WTC11 (cell line): ENCODE results near the gene ZNF608. TPM values are rescaled to one million over a fixed set of nuclear protein-coding genes. Genes with fewer than 3 reads are reported as not detected.

ENCODE experiments used
- ATAC-seq: fragments of 200-7000 bp; cut with Tn5 transposase; 2 replicates; pipeline ENCODE4 v1.10.0; 2021; ENCODE audit warnings: mild to moderate bottlenecking, moderate library complexity
- CTCF ChIA-PET: fragments of 300-600 bp; sonication (Branson Sonifier 250); formaldehyde crosslinking; loops from one replicate; lab custom pipeline; 2021; ENCODE audit warnings: antibody characterized with exemption; lab: Charles Lee
- POLR2A ChIA-PET: fragments of 350-600 bp; sonication (Branson Sonifier 250); formaldehyde crosslinking; loops from one replicate; lab custom pipeline; 2021; ENCODE audit warnings: antibody characterized with exemption; lab: Charles Lee
- DNase-seq: peaks from one replicate; pipeline ENCODE4 v3.0.0; 2021; ENCODE audit warnings: low spot score
- H3K27ac Mint-ChIP-seq: 2 replicates; pipeline ENCODE4 v1.8.0; 2021; ENCODE audit warnings: mixed read lengths
- H3K27me3 Mint-ChIP-seq: 2 replicates; pipeline ENCODE4 v1.8.0; 2021; ENCODE audit warnings: low read depth, mild to moderate bottlenecking, moderate library complexity, mixed read lengths
- H3K36me3 Mint-ChIP-seq: 2 replicates; pipeline ENCODE4 v1.8.0; 2021; ENCODE audit warnings: mixed read lengths
- H3K4me1 Mint-ChIP-seq: 2 replicates; pipeline ENCODE4 v1.8.0; 2022; ENCODE audit warnings: mixed read lengths
- H3K4me3 Mint-ChIP-seq: 2 replicates; pipeline ENCODE4 v1.8.0; 2021; ENCODE audit warnings: mild to moderate bottlenecking, moderate library complexity, mixed read lengths
- H3K9me3 Mint-ChIP-seq: 2 replicates; pipeline ENCODE4 v1.8.0; 2021; ENCODE audit warnings: mixed read lengths
- CREB1 ChIP-seq: sonication (generic); formaldehyde crosslinking; IDR thresholded peaks from 2 replicates; pipeline ENCODE4 v1.8.0; 2023; ENCODE audit warnings: mild to moderate bottlenecking, missing genetic modification reagents
- E2F4 ChIP-seq: sonication (generic); formaldehyde crosslinking; IDR thresholded peaks from 2 replicates; pipeline ENCODE4 v1.8.1; 2022; ENCODE audit warnings: low read depth, mild to moderate bottlenecking, moderate library complexity, missing genetic modification reagents, borderline replicate concordance
- ELF4 ChIP-seq: sonication (generic); formaldehyde crosslinking; IDR thresholded peaks from 2 replicates; pipeline ENCODE4 v1.8.1; 2022; ENCODE audit warnings: low read depth, mild to moderate bottlenecking, moderate library complexity, missing genetic modification reagents
- GTF2I ChIP-seq: fragments of 250-450 bp; sonication (Bioruptor Pico); conservative IDR thresholded peaks from 2 replicates; pipeline ENCODE4 v1.4.0; 2021; ENCODE audit warnings: mild to moderate bottlenecking
- KAT7 ChIP-seq: sonication (generic); formaldehyde crosslinking; IDR thresholded peaks from 2 replicates; pipeline ENCODE4 v1.8.1; 2023; ENCODE audit warnings: missing genetic modification reagents, mild to moderate bottlenecking, borderline replicate concordance
- MLX ChIP-seq: sonication (generic); formaldehyde crosslinking; IDR thresholded peaks from 2 replicates; pipeline ENCODE4 v1.8.1; 2023; ENCODE audit warnings: mild to moderate bottlenecking, missing genetic modification reagents, moderate library complexity
- MYBL2 ChIP-seq: sonication (generic); formaldehyde crosslinking; IDR thresholded peaks from 2 replicates; pipeline ENCODE4 v1.8.1; 2023; ENCODE audit warnings: mild to moderate bottlenecking, moderate library complexity, missing genetic modification reagents
- NFATC4 ChIP-seq: fragments of 250-450 bp; sonication (Bioruptor Pico); IDR thresholded peaks from 2 replicates; pipeline ENCODE4 v1.9.0; 2021; ENCODE audit warnings: mild to moderate bottlenecking
- NFE2L1 ChIP-seq: sonication (generic); formaldehyde crosslinking; IDR thresholded peaks from 2 replicates; pipeline ENCODE4 v1.8.1; 2023; ENCODE audit warnings: missing genetic modification reagents
- NR1H2 ChIP-seq: sonication (generic); formaldehyde crosslinking; IDR thresholded peaks from 2 replicates; pipeline ENCODE4 v1.9.0; 2021; ENCODE audit warnings: mild to moderate bottlenecking, moderate library complexity, missing genetic modification reagents
- TP53 ChIP-seq: sonication (generic); formaldehyde crosslinking; IDR thresholded peaks from 2 replicates; pipeline ENCODE4 v1.8.1; 2023; ENCODE audit warnings: mild to moderate bottlenecking, missing genetic modification reagents
- ZBTB43 ChIP-seq: sonication (generic); formaldehyde crosslinking; IDR thresholded peaks from 2 replicates; pipeline ENCODE4 v1.8.1; 2023; ENCODE audit warnings: mild to moderate bottlenecking, missing genetic modification reagents
- ZNF232 ChIP-seq: sonication (generic); formaldehyde crosslinking; IDR thresholded peaks from 2 replicates; pipeline ENCODE4 v1.8.0; 2022; ENCODE audit warnings: mild to moderate bottlenecking, missing genetic modification reagents
- ZNF317 ChIP-seq: sonication (generic); formaldehyde crosslinking; IDR thresholded peaks from 2 replicates; pipeline ENCODE4 v1.8.1; 2023; ENCODE audit warnings: low read depth, mild to moderate bottlenecking, moderate library complexity, missing genetic modification reagents, borderline replicate concordance
- ZNF423 ChIP-seq: fragments of 250-450 bp; sonication (Bioruptor Pico); IDR thresholded peaks from 2 replicates; pipeline ENCODE4 v2.1.2; 2022; ENCODE audit warnings: mild to moderate bottlenecking, moderate library complexity
- total RNA-seq: library from RNA; stranded (reverse); gene quantifications from 3 replicates; pipeline ENCODE4 v1.2.3, GENCODE V29; 2021
- TF ChIP-seq, protein P1 (sequence below): sonication (generic); formaldehyde crosslinking; IDR thresholded peaks from 2 replicates; pipeline ENCODE4 v1.8.0; 2023; ENCODE audit warnings: missing genetic modification reagents, mild to moderate bottlenecking, borderline replicate concordance
- TF ChIP-seq, protein P2 (sequence below): sonication (generic); formaldehyde crosslinking; IDR thresholded peaks from 2 replicates; pipeline ENCODE4 v1.8.1; 2022; ENCODE audit warnings: mild to moderate bottlenecking, moderate library complexity, missing genetic modification reagents

ZNF608 gene
- total RNA-seq, 1 experiment from 2014 or later: 40.6 TPM

DNA sequence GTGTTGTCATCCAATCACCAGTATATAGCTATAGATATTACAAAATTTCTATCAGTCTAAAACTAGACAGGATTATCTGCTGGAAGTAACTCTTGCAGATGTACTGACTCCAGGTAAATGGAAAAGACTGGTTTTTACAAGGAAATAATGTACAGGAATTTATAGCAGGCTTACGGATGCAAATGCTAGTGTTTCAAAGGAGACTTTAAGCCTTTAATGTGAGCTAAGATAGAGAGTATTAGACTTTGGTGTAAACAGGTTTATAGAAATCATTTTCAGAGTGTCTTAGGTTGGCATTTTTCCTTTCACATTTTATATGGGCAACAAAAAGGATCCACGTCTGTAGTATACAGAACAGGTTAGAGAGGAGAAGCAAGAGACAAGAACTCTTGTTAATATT, 16.1 kb downstream of the ZNF608 start:
- TF ChIP-seq MLX (no peak), NFATC4 (no peak), NFE2L1 (CRISPR knock-in tag) (no peak), ZBTB43 (CRISPR knock-in tag) (no peak), NR1H2 (no peak), GTF2I (CRISPR knock-in tag) (no peak), ELF4 (CRISPR knock-in tag) (no peak)
- TF ChIP-seq, protein P1, sequence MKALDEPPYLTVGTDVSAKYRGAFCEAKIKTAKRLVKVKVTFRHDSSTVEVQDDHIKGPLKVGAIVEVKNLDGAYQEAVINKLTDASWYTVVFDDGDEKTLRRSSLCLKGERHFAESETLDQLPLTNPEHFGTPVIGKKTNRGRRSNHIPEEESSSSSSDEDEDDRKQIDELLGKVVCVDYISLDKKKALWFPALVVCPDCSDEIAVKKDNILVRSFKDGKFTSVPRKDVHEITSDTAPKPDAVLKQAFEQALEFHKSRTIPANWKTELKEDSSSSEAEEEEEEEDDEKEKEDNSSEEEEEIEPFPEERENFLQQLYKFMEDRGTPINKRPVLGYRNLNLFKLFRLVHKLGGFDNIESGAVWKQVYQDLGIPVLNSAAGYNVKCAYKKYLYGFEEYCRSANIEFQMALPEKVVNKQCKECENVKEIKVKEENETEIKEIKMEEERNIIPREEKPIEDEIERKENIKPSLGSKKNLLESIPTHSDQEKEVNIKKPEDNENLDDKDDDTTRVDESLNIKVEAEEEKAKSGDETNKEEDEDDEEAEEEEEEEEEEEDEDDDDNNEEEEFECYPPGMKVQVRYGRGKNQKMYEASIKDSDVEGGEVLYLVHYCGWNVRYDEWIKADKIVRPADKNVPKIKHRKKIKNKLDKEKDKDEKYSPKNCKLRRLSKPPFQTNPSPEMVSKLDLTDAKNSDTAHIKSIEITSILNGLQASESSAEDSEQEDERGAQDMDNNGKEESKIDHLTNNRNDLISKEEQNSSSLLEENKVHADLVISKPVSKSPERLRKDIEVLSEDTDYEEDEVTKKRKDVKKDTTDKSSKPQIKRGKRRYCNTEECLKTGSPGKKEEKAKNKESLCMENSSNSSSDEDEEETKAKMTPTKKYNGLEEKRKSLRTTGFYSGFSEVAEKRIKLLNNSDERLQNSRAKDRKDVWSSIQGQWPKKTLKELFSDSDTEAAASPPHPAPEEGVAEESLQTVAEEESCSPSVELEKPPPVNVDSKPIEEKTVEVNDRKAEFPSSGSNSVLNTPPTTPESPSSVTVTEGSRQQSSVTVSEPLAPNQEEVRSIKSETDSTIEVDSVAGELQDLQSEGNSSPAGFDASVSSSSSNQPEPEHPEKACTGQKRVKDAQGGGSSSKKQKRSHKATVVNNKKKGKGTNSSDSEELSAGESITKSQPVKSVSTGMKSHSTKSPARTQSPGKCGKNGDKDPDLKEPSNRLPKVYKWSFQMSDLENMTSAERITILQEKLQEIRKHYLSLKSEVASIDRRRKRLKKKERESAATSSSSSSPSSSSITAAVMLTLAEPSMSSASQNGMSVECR: no peak
- POLR2A ChIA-PET: no interaction called here
- no peak for DNase-seq
- no peak for ATAC-seq
- H3K27ac Mint-ChIP-seq: peak overlapping the region; percentile 34; the same call in 1 of the 2 replicates
- no peaks in the 10 kb centered on the region for H3K9me3 Mint-ChIP-seq
- H3K27me3 Mint-ChIP-seq: no peaks in the 10 kb centered on the region
- H3K36me3 Mint-ChIP-seq: peaks cover 6% of the 10 kb centered on the region; the same call in 1 of the 2 replicates
- peaks cover 40% of the 10 kb centered on the region for H3K4me1 Mint-ChIP-seq
- no peak overlapping the region for H3K4me3 Mint-ChIP-seq
- CTCF ChIA-PET: interaction anchor here (1.2 kb wide), 1 partner anchor 9 kb away, joined by 4 read pairs; no protein-coding TSS in a partner anchor

- POLR2A ChIA-PET: no interaction called here
- H3K9me3 Mint-ChIP-seq: no peaks in the 10 kb centered on the region
- peaks cover 46% of the 10 kb centered on the region for H3K4me1 Mint-ChIP-seq
- DNase-seq (no peak), ATAC-seq (no peak)
- CTCF ChIA-PET: interaction anchor here (1.2 kb wide), 1 partner anchor 9 kb away, joined by 4 read pairs; no protein-coding TSS in a partner anchor
- no peaks in the 10 kb centered on the region for H3K27me3 Mint-ChIP-seq
- TF ChIP-seq, protein P2, sequence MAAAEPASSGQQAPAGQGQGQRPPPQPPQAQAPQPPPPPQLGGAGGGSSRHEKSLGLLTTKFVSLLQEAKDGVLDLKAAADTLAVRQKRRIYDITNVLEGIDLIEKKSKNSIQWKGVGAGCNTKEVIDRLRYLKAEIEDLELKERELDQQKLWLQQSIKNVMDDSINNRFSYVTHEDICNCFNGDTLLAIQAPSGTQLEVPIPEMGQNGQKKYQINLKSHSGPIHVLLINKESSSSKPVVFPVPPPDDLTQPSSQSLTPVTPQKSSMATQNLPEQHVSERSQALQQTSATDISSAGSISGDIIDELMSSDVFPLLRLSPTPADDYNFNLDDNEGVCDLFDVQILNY (CRISPR knock-in tag): no peak
- TF ChIP-seq ZNF317 (no peak), ZNF423 (CRISPR knock-in tag) (no peak), CREB1 (CRISPR knock-in tag) (no peak), MYBL2 (no peak), TP53 (no peak), GTF2I (CRISPR knock-in tag) (no peak)
- H3K36me3 Mint-ChIP-seq: peaks cover 6% of the 10 kb centered on the region; the same call in 1 of the 2 replicates
- no peak overlapping the region for H3K4me3 Mint-ChIP-seq
- peak overlapping the region; percentile 38; the same call in 1 of the 2 replicates for H3K27ac Mint-ChIP-seq
Observed at GRCh38 chr5:124729720-124730359, 16.6 kb downstream of the ZNF608 start.

- no peak for DNase-seq
- ChIA-PET CTCF (no interaction called here), POLR2A (no interaction called here)
- no peak overlapping the region for H3K4me3 Mint-ChIP-seq
- H3K36me3 Mint-ChIP-seq: peaks cover 6% of the 10 kb centered on the region; the same call in 1 of the 2 replicates
- peaks cover 49% of the 10 kb centered on the region for H3K4me1 Mint-ChIP-seq
- peak overlapping the region; percentile 35; the same call in 1 of the 2 replicates for H3K27ac Mint-ChIP-seq
- no peak for ATAC-seq
- no peaks in the 10 kb centered on the region for H3K9me3 Mint-ChIP-seq
- H3K27me3 Mint-ChIP-seq: no peaks in the 10 kb centered on the region
- TF ChIP-seq E2F4 (CRISPR knock-in tag) (no peak), KAT7 (CRISPR knock-in tag) (no peak), ZNF232 (CRISPR knock-in tag) (no peak)
- TF ChIP-seq, protein P2 (CRISPR knock-in tag): no peak
Observed at GRCh38 chr5:124728968-124729332, 17.5 kb downstream of the ZNF608 start.
